CD4-positive, alpha-beta T cell (primary cell): ENCODE results near the gene HTR2A. TPM values are rescaled to one million over a fixed set of nuclear protein-coding genes. Genes with fewer than 3 reads are reported as not detected.

ENCODE experiments used
- ATAC-seq: fragments of 200-7000 bp; cut with Tn5 transposase; one replicate; pipeline ENCODE4 v1.10.0; 2022; ENCODE audit warnings: mild to moderate bottlenecking; ENCODE audit not compliant: poor library complexity
- CTCF ChIA-PET: fragments of 350-600 bp; sonication (Branson Sonifier 250); formaldehyde crosslinking; loops from one replicate; lab custom pipeline; 2021; ENCODE audit warnings: antibody characterized with exemption, inconsistent platforms; lab: Charles Lee
- POLR2A ChIA-PET: fragments of 350-600 bp; sonication (Branson Sonifier 250); formaldehyde crosslinking; loops from one replicate; lab custom pipeline; 2021; ENCODE audit warnings: antibody characterized with exemption, inconsistent platforms; lab: Charles Lee
- DNase-seq, 14 experiments: peaks; one replicate each; pipeline ENCODE4 v3.0.0-alpha.2; 2013 to 2020; ENCODE audit warnings: mixed read lengths in 2 of 14
- H3K27ac ChIP-seq, 2 donors: one replicate each; pipeline versions ENCODE4 v1.5.1 to v1.7.0; 2013; ENCODE audit warnings: low read length in 2 of 2, low read depth in 1 of 2, mild to moderate bottlenecking in 1 of 2
- H3K27me3 ChIP-seq, 2 experiments: 1 replicate in 1 of 2; 2 replicates in 1 of 2; pipeline versions ENCODE4 v1.6.1 to v1.7.0; 2013; ENCODE audit warnings: low read length in 2 of 2, control low read depth in 1 of 2, mild to moderate bottlenecking in 1 of 2, moderate library complexity in 1 of 2; ENCODE audit not compliant: insufficient read depth in 2 of 2, control insufficient read depth in 1 of 2
- H3K36me3 ChIP-seq: one replicate; pipeline ENCODE4 v1.6.1; 2013; ENCODE audit warnings: low read length, control low read depth; ENCODE audit not compliant: insufficient read depth
- H3K4me1 ChIP-seq: one replicate; pipeline ENCODE4 v1.6.1; 2013; ENCODE audit warnings: low read length, control low read depth; ENCODE audit not compliant: insufficient read depth
- H3K4me3 ChIP-seq: one replicate; pipeline ENCODE4 v1.5.1; 2013; ENCODE audit warnings: mild to moderate bottlenecking, low read length, moderate library complexity
- H3K9me3 ChIP-seq, 2 experiments: 1 replicate in 1 of 2; 2 replicates in 1 of 2; pipeline versions ENCODE4 v1.6.1 to v1.7.0; 2013; ENCODE audit warnings: low read length in 2 of 2, mild to moderate bottlenecking in 2 of 2, control low read depth in 1 of 2, moderate library complexity in 1 of 2; ENCODE audit not compliant: control insufficient read depth in 1 of 2, insufficient read depth in 1 of 2
- H3K27ac Mint-ChIP-seq: one replicate; pipeline ENCODE4 v1.8.0; 2020; ENCODE audit warnings: mixed read lengths
- H3K27me3 Mint-ChIP-seq: one replicate; pipeline ENCODE4 v1.8.0; 2021; ENCODE audit warnings: mixed read lengths
- H3K36me3 Mint-ChIP-seq: one replicate; pipeline ENCODE4 v1.8.0; 2021; ENCODE audit warnings: low read depth, mixed read lengths
- H3K4me1 Mint-ChIP-seq: one replicate; pipeline ENCODE4 v1.8.0; 2021; ENCODE audit warnings: low read depth, mixed read lengths
- H3K4me3 Mint-ChIP-seq: one replicate; pipeline ENCODE4 v1.8.0; 2020; ENCODE audit warnings: mild to moderate bottlenecking, mixed read lengths
- H3K9me3 Mint-ChIP-seq: one replicate; pipeline ENCODE4 v1.8.0; 2020; ENCODE audit warnings: mixed read lengths
- intact Hi-C, 2 experiments: fragments of 100-400 bp; cut with DNase I in 1 of 2; cut with micrococcal nuclease in 1 of 2; formaldehyde crosslinking; loops; one replicate each; pipeline versions ENCODE4 v1.15.1 to v1.9.0; 2023 to 2025; cut with DNase I, micrococcal nuclease
- total RNA-seq, 174 experiments: library from RNA in 2 of 174; stranded (reverse) in 2 of 174; gene quantifications; one replicate each; pipeline ENCODE4 v1.2.3 and lab custom pipeline; 2021 to 2026
- TF ChIP-seq, protein P1 (sequence below): fragments of 200-600 bp; IDR thresholded peaks from one replicate; pipeline ENCODE4 v1.8.0; 2022; ENCODE audit warnings: antibody characterized with exemption, mild to moderate bottlenecking

HTR2A gene
- total RNA-seq, 2 experiments from 2014 or later, result not detected

DNA sequence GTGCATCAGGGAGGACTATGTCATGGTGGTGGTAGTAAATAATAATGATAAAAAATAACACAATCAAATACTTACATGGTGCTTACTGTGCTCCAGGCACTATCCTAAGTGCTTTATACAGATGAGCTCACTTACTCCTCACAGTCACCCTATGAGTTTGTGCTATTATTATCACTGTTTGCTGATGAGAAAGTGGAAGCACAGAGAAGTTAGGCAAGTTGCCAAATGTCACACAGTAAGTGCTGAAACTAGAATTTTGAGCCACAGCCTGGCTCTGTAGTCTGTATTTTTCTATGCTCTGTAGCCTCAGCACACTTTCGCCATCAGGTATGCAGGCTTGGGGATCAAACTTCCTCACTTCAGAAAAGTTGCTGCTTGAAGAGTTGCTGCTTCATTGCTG is 46.6 kb downstream of the HTR2A start:
- ChIA-PET POLR2A (no interaction called here), CTCF (no interaction called here)
- Histone ChIP-seq H3K4me3 (no peak overlapping the region), H3K36me3 (no peaks in the 10 kb centered on the region), H3K4me1 (no peaks in the 10 kb centered on the region), H3K9me3 (no peaks in the 10 kb centered on the region), H3K27ac (no peak overlapping the region), H3K27me3 (peaks cover 4 to 6% of the 10 kb centered on the region in 2 experiments)
- no peak for DNase-seq
- no peaks in the 10 kb centered on the region for H3K36me3 Mint-ChIP-seq
- H3K4me3 Mint-ChIP-seq, result no peak overlapping the region
- H3K27me3 Mint-ChIP-seq, result peaks cover 16% of the 10 kb centered on the region
- ATAC-seq, result no peak
- no peak overlapping the region for H3K27ac Mint-ChIP-seq
- H3K9me3 Mint-ChIP-seq, result no peaks in the 10 kb centered on the region
- TF ChIP-seq, protein P1, sequence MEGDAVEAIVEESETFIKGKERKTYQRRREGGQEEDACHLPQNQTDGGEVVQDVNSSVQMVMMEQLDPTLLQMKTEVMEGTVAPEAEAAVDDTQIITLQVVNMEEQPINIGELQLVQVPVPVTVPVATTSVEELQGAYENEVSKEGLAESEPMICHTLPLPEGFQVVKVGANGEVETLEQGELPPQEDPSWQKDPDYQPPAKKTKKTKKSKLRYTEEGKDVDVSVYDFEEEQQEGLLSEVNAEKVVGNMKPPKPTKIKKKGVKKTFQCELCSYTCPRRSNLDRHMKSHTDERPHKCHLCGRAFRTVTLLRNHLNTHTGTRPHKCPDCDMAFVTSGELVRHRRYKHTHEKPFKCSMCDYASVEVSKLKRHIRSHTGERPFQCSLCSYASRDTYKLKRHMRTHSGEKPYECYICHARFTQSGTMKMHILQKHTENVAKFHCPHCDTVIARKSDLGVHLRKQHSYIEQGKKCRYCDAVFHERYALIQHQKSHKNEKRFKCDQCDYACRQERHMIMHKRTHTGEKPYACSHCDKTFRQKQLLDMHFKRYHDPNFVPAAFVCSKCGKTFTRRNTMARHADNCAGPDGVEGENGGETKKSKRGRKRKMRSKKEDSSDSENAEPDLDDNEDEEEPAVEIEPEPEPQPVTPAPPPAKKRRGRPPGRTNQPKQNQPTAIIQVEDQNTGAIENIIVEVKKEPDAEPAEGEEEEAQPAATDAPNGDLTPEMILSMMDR, result no peak
- intact Hi-C loops, result no loop called here
- no peaks in the 10 kb centered on the region for H3K4me1 Mint-ChIP-seq

DNA sequence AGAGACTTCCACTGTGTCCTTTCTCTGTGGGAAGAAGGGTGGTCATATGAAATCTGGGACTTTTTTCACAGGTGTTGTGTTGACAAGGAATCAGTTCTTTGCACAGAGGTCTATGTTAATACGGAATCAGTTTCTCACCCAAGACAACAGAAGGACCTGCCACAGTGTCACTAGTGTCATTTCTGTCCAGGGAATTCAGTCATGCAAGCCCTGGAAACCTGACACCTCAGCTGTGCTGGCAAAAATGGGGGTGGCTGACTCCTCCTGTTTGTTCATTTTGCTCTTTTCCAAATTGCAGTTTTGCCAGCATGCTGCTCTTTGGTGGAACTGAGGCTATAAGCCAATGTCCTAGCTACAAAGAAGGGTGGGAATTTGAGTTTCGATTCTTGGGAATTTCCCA is 50.1 kb downstream of the HTR2A start:
- H3K27ac Mint-ChIP-seq, result no peak overlapping the region
- ChIA-PET POLR2A (no interaction called here), CTCF (no interaction called here)
- no peaks in the 10 kb centered on the region for H3K9me3 Mint-ChIP-seq
- H3K36me3 Mint-ChIP-seq, result no peaks in the 10 kb centered on the region
- Histone ChIP-seq H3K4me3 (no peak overlapping the region), H3K27ac (no peak overlapping the region), H3K9me3 (no peaks in the 10 kb centered on the region), H3K27me3 (peaks cover 0 to 5% of the 10 kb centered on the region in 2 experiments), H3K36me3 (no peaks in the 10 kb centered on the region), H3K4me1 (no peaks in the 10 kb centered on the region)
- peaks cover 9% of the 10 kb centered on the region for H3K27me3 Mint-ChIP-seq
- no peak overlapping the region for H3K4me3 Mint-ChIP-seq
- intact Hi-C loops, result no loop called here
- TF ChIP-seq, protein P1, result no peak
- no peaks in the 10 kb centered on the region for H3K4me1 Mint-ChIP-seq
- DNase-seq (no peak), ATAC-seq (no peak)

DNA sequence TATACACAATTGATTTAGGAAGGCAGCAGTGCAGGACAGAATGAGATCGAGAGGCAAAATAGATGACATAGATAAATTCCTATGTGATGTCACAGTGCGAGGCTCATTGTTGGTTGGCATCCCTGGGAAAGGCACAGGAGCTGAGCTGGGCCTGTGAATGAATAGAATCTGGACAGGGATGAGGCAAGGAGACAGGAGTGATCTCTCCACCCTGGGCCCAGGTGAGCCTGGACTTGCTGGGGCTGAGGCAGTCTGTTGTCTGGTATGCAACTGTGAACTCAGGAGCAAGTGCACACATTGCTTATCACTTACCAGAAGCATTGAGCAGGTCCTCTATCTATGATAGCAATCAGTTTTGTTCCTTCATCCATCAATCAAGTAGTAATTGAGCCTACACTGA is 51.7 kb downstream of the HTR2A start:
- intact Hi-C loops, result no loop called here
- Histone ChIP-seq H3K4me3 (no peak overlapping the region), H3K27ac (no peak overlapping the region), H3K27me3 (no peaks in the 10 kb centered on the region), H3K4me1 (no peaks in the 10 kb centered on the region), H3K9me3 (no peaks in the 10 kb centered on the region), H3K36me3 (no peaks in the 10 kb centered on the region)
- H3K36me3 Mint-ChIP-seq, result no peaks in the 10 kb centered on the region
- H3K4me3 Mint-ChIP-seq, result no peak overlapping the region
- ATAC-seq (no peak), DNase-seq (no peak)
- ChIA-PET CTCF (no interaction called here), POLR2A (no interaction called here)
- no peaks in the 10 kb centered on the region for H3K4me1 Mint-ChIP-seq
- no peaks in the 10 kb centered on the region for H3K27me3 Mint-ChIP-seq
- H3K9me3 Mint-ChIP-seq, result no peaks in the 10 kb centered on the region
- H3K27ac Mint-ChIP-seq, result no peak overlapping the region
- TF ChIP-seq, protein P1, result no peak
